Motor neuron (in vitro differentiated cells): Measurements from ENCODE around the gene KLC3. TPM values are rescaled to one million over a fixed set of nuclear protein-coding genes. Genes with fewer than 3 reads are reported as not detected.

Experiments used
- ATAC-seq, 8 experiments: fragments of 200-7000 bp; cut with Tn5 transposase; replicated peaks in 6 of 8; 2 replicates each; pipeline ENCODE4 v1.8.0; 2021; ENCODE audit warnings: mild to moderate bottlenecking in 8 of 8, moderate library complexity in 8 of 8
- H3K27ac ChIP-seq, 2 donors: fragments of 250-450 bp; sonication (Bioruptor Pico); 2 replicates each; pipeline ENCODE4 v1.9.0; 2021; ENCODE audit warnings: antibody characterized with exemption in 2 of 2, mild to moderate bottlenecking in 2 of 2, moderate library complexity in 1 of 2
- H3K4me1 ChIP-seq, 2 donors: fragments of 250-450 bp; sonication (Bioruptor Pico); replicated peaks in 1 of 2; 2 replicates each; pipeline ENCODE4 v1.6.1; 2021; ENCODE audit warnings: antibody characterized with exemption in 2 of 2, mild to moderate bottlenecking in 2 of 2, moderate library complexity in 1 of 2
- H3K4me3 ChIP-seq, 5 donors: fragments of 250-450 bp; sonication (Bioruptor Pico); 2 replicates each; pipeline ENCODE4 v1.9.0; 2021; ENCODE audit warnings: antibody characterized with exemption in 5 of 5, mild to moderate bottlenecking in 5 of 5, moderate library complexity in 4 of 5
- WGBS, 10 experiments: fragments of 450-650 bp; shearing (Covaris generic); methylation state at CpG; one replicate each; pipeline ENCODE4 v1.0.0; 2022; 5-methylcytosine and 5-hydroxymethylcytosine counted together
- in situ Hi-C, 9 experiments: fragments of 400-800 bp; cut with MboI; loops; one replicate each; pipeline ENCODE4 v1.15.0; 2021; ENCODE audit warnings: low sequenced_read_pairs in 9 of 9, low pct_unique_long_range_greater_than_20kb in 2 of 9; ENCODE audit not compliant: unreplicated experiment in 9 of 9
- total RNA-seq, 8 experiments: library from RNA; unstranded; fragments of 300-600 nt; gene quantifications; 2 replicates each; pipeline versions ENCODE4 v1.2.3 to v1.2.4, GENCODE V29; 2022

KLC3 gene
- total RNA-seq, 8 experiments from 2014 or later = 0.16 to 1.9 (median 0.42) TPM; not detected in 1

- WGBS, 10 experiments = 33 to 100% (median 81%) methylated on average over 1 to 5 of the region's 11 CpGs; no CpG with 5 or more reads in 6 of the 10 experiments
- H3K27ac ChIP-seq = no peak overlapping the region
- in situ Hi-C loops = no loop called here
- no peak for ATAC-seq
- no peak overlapping the region for H3K4me3 ChIP-seq
- peaks cover 7 to 13% of the 10 kb centered on the region in 2 donors for H3K4me1 ChIP-seq
These were observed 28.3 kb downstream of the KLC3 start for GRCh38 chr19:45368737-45369340.

GRCh38 chr19:45370410-45371204, 30.1 kb downstream of the KLC3 start, which contains the start of gene ERCC2:
Gene ERCC2, minus strand, starts transcription at chr19:45370573. Its CDS starts 33 bp downstream, at chr19:45370540.
- Histone ChIP-seq H3K4me1 (peaks cover 7 to 13% of the 10 kb centered on the region in 2 donors), H3K4me3 (peak within 1 kb of the TSS; percentile 62 to 85 (median 72)), H3K27ac (peak within 1 kb of the TSS; percentile 78 to 88)
- ATAC-seq = peak; percentile 96 to 99 (median 98)
- 0 to 40% (median 5%) methylated on average over 1 to 29 of the region's 55 CpGs; no CpG with 5 or more reads in 1 of the 10 experiments for WGBS, 10 experiments
- in situ Hi-C loops = no loop called here

- peaks cover 0 to 4% of the 10 kb centered on the region in 2 donors for H3K4me1 ChIP-seq
- in situ Hi-C loops = no loop called here
- 33 to 97% (median 71%) methylated on average over 4 to 12 of the region's 13 CpGs; no CpG with 5 or more reads in 2 of the 10 experiments for WGBS, 10 experiments
- H3K4me3 ChIP-seq = no peak overlapping the region
- ATAC-seq = peak in 5 of 8 experiments; percentile 13 to 71 (median 28)
- no peak overlapping the region for H3K27ac ChIP-seq
These were observed 35.6 kb downstream of the KLC3 start for GRCh38 chr19:45376045-45376724.

GRCh38 chr19:45380107-45380506, 39.6 kb downstream of the KLC3 start:
- H3K4me3 ChIP-seq = no peak overlapping the region
- H3K4me1 ChIP-seq = no peaks in the 10 kb centered on the region
- no peak for ATAC-seq
- in situ Hi-C loops = no loop called here
- no peak overlapping the region for H3K27ac ChIP-seq
- WGBS, 10 experiments = 57 to 100% (median 80%) methylated on average over 1 of the region's 1 CpG; no CpG with 5 or more reads in 7 of the 10 experiments

GRCh38 chr19:45382426-45382825, 41.9 kb downstream of the KLC3 start:
- peak in 1 of 8 experiments; percentile 13 for ATAC-seq
- Histone ChIP-seq H3K4me3 (no peak overlapping the region), H3K4me1 (peaks cover 0 to 10% of the 10 kb centered on the region in 2 donors), H3K27ac (no peak overlapping the region)
- WGBS, 10 experiments = 47 to 100% (median 60%) methylated on average over 1 to 3 of the region's 29 CpGs; no CpG with 5 or more reads in 7 of the 10 experiments
- in situ Hi-C loops = no loop called here

- H3K4me1 ChIP-seq = peaks cover 0 to 10% of the 10 kb centered on the region in 2 donors
- H3K27ac ChIP-seq = no peak overlapping the region
- in situ Hi-C loops = no loop called here
- peak in 5 of 8 experiments; percentile 49 to 72 (median 69) for ATAC-seq
- WGBS, 10 experiments = 4% methylated on average over 15 of the region's 75 CpGs; no CpG with 5 or more reads in 9 of the 10 experiments
- H3K4me3 ChIP-seq = peak overlapping the region in 1 of 5 donors; percentile 8
These were observed 45.1 kb downstream of the KLC3 start for GRCh38 chr19:45385392-45386221.

DNA sequence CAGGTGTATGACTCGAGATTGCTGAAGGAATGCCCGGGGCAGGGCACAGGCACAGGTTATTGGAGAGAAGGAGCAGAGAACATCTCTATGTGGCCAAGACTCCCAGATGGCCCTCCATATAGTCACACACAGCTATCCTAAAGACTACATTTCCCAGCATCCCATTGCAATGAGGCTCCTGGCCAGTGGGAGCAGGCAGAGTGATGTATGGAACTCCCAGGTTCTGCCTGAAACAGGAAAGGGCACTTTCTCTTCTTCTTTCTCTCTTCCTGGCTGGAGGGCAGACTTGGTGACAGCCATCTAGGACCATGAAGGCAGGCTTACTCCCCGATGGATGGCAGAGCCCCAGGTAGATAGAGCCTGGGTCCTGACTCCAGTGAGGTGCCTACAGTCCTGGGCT, 50.8 kb downstream of the KLC3 start:
- H3K27ac ChIP-seq = no peak overlapping the region
- 20 to 88% (median 44%) methylated on average over 1 to 2 of the region's 3 CpGs; no CpG with 5 or more reads in 4 of the 10 experiments for WGBS, 10 experiments
- in situ Hi-C loops = no loop called here
- no peaks in the 10 kb centered on the region for H3K4me1 ChIP-seq
- ATAC-seq = peak in 6 of 8 experiments; percentile 71 to 92 (median 76)
- H3K4me3 ChIP-seq = no peak overlapping the region

DNA sequence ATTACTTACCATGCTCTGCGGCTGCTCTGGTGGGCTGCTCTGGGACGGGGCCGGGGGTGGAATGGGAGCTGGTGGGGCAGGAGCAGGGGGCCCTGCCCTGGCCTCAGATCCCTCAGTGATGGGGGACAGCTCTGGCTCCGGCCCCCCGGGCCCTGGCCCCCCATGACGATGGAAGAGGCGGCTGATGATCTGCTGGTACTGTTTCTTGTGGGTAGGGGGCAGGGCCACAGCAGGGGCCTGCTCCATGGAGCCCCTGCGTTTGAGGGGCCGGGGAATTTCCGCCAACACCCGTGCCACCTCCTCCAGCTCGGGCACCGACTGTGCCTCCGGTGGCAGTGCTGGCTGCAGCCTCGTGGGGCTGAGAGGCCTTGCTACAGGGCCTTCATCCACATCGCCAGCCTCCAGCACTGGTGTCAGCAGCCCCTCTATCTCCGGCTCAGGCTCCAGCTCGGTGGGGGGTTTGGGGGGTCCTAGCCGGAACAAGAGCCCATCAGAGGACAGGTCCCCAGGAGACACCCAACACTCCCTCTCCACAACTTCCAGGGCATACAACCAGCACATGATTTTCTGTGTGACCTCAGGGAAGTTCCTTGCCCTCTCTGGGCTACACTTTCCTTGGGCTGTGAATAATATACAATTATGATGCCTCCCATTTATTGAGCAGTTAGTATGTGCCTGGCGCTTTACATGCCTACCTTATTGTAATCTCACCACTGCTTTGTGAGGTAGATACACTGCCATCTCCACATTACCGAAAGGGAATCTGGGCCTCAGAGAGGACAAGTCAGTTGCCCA, 51.5 kb downstream of the KLC3 start:
- in situ Hi-C loops = no loop called here
- H3K4me1 ChIP-seq = no peaks in the 10 kb centered on the region

GRCh38 chr19:45395821-45396617, 55.5 kb downstream of the KLC3 start:
- H3K4me3 ChIP-seq = no peak overlapping the region
- no peak overlapping the region for H3K27ac ChIP-seq
- peaks cover 2 to 10% of the 10 kb centered on the region in 2 donors for H3K4me1 ChIP-seq
- in situ Hi-C loops = no loop called here
- WGBS, 10 experiments = 7% methylated on average over 8 of the region's 59 CpGs; no CpG with 5 or more reads in 9 of the 10 experiments
- ATAC-seq = no peak

More for the DNA sequence above, 51.5 kb downstream of the KLC3 start:
- WGBS, 10 experiments = 40 to 100% (median 91%) methylated on average over 1 to 3 of the region's 21 CpGs; no CpG with 5 or more reads in 1 of the 10 experiments
- Histone ChIP-seq H3K4me3 (no peak overlapping the region), H3K27ac (no peak overlapping the region)
- peak in 3 of 8 experiments; percentile 10 to 16 (median 13) for ATAC-seq

- Histone ChIP-seq H3K4me3 (no peak overlapping the region), H3K4me1 (peaks cover 4 to 13% of the 10 kb centered on the region in 2 donors), H3K27ac (no peak overlapping the region)
- WGBS, 10 experiments = 60 to 100% (median 71%) methylated on average over 1 to 3 of the region's 6 CpGs; no CpG with 5 or more reads in 5 of the 10 experiments
- ATAC-seq = no peak
- in situ Hi-C loops = no loop called here
These were observed 59.6 kb downstream of the KLC3 start for GRCh38 chr19:45400192-45400591.
